CD4-positive, alpha-beta T cell (primary cell): ENCODE results near the gene FN1. TPM values are rescaled to one million over a fixed set of nuclear protein-coding genes. Genes with fewer than 3 reads are reported as not detected.

Source experiments
- ATAC-seq: fragments of 200-7000 bp; cut with Tn5 transposase; one replicate; pipeline ENCODE4 v1.10.0; 2022; ENCODE audit warnings: mild to moderate bottlenecking; ENCODE audit not compliant: poor library complexity
- CTCF ChIA-PET: fragments of 350-600 bp; sonication (Branson Sonifier 250); formaldehyde crosslinking; loops from one replicate; lab custom pipeline; 2021; ENCODE audit warnings: antibody characterized with exemption, inconsistent platforms; lab: Charles Lee
- POLR2A ChIA-PET: fragments of 350-600 bp; sonication (Branson Sonifier 250); formaldehyde crosslinking; loops from one replicate; lab custom pipeline; 2021; ENCODE audit warnings: antibody characterized with exemption, inconsistent platforms; lab: Charles Lee
- DNase-seq, 14 experiments: peaks; one replicate each; pipeline ENCODE4 v3.0.0-alpha.2; 2013 to 2020; ENCODE audit warnings: mixed read lengths in 2 of 14
- H3K27ac ChIP-seq, 2 donors: one replicate each; pipeline versions ENCODE4 v1.5.1 to v1.7.0; 2013; ENCODE audit warnings: low read length in 2 of 2, low read depth in 1 of 2, mild to moderate bottlenecking in 1 of 2
- H3K27me3 ChIP-seq, 2 experiments: 1 replicate in 1 of 2; 2 replicates in 1 of 2; pipeline versions ENCODE4 v1.6.1 to v1.7.0; 2013; ENCODE audit warnings: low read length in 2 of 2, control low read depth in 1 of 2, mild to moderate bottlenecking in 1 of 2, moderate library complexity in 1 of 2; ENCODE audit not compliant: insufficient read depth in 2 of 2, control insufficient read depth in 1 of 2
- H3K36me3 ChIP-seq: one replicate; pipeline ENCODE4 v1.6.1; 2013; ENCODE audit warnings: low read length, control low read depth; ENCODE audit not compliant: insufficient read depth
- H3K4me1 ChIP-seq: one replicate; pipeline ENCODE4 v1.6.1; 2013; ENCODE audit warnings: low read length, control low read depth; ENCODE audit not compliant: insufficient read depth
- H3K4me3 ChIP-seq: one replicate; pipeline ENCODE4 v1.5.1; 2013; ENCODE audit warnings: mild to moderate bottlenecking, low read length, moderate library complexity
- H3K9me3 ChIP-seq, 2 experiments: 1 replicate in 1 of 2; 2 replicates in 1 of 2; pipeline versions ENCODE4 v1.6.1 to v1.7.0; 2013; ENCODE audit warnings: low read length in 2 of 2, mild to moderate bottlenecking in 2 of 2, control low read depth in 1 of 2, moderate library complexity in 1 of 2; ENCODE audit not compliant: control insufficient read depth in 1 of 2, insufficient read depth in 1 of 2
- H3K27ac Mint-ChIP-seq: one replicate; pipeline ENCODE4 v1.8.0; 2020; ENCODE audit warnings: mixed read lengths
- H3K27me3 Mint-ChIP-seq: one replicate; pipeline ENCODE4 v1.8.0; 2021; ENCODE audit warnings: mixed read lengths
- H3K36me3 Mint-ChIP-seq: one replicate; pipeline ENCODE4 v1.8.0; 2021; ENCODE audit warnings: low read depth, mixed read lengths
- H3K4me1 Mint-ChIP-seq: one replicate; pipeline ENCODE4 v1.8.0; 2021; ENCODE audit warnings: low read depth, mixed read lengths
- H3K4me3 Mint-ChIP-seq: one replicate; pipeline ENCODE4 v1.8.0; 2020; ENCODE audit warnings: mild to moderate bottlenecking, mixed read lengths
- H3K9me3 Mint-ChIP-seq: one replicate; pipeline ENCODE4 v1.8.0; 2020; ENCODE audit warnings: mixed read lengths
- intact Hi-C, 2 experiments: fragments of 100-400 bp; cut with DNase I in 1 of 2; cut with micrococcal nuclease in 1 of 2; formaldehyde crosslinking; loops; one replicate each; pipeline versions ENCODE4 v1.15.1 to v1.9.0; 2023 to 2025; cut with DNase I, micrococcal nuclease
- total RNA-seq, 174 experiments: library from RNA in 2 of 174; stranded (reverse) in 2 of 174; gene quantifications; one replicate each; pipeline ENCODE4 v1.2.3 and lab custom pipeline; 2021 to 2026
- TF ChIP-seq, protein P1 (sequence below): fragments of 200-600 bp; IDR thresholded peaks from one replicate; pipeline ENCODE4 v1.8.0; 2022; ENCODE audit warnings: antibody characterized with exemption, mild to moderate bottlenecking

FN1 gene
- total RNA-seq, 2 experiments from 2014 or later: 0.41 to 0.61 TPM

DNA sequence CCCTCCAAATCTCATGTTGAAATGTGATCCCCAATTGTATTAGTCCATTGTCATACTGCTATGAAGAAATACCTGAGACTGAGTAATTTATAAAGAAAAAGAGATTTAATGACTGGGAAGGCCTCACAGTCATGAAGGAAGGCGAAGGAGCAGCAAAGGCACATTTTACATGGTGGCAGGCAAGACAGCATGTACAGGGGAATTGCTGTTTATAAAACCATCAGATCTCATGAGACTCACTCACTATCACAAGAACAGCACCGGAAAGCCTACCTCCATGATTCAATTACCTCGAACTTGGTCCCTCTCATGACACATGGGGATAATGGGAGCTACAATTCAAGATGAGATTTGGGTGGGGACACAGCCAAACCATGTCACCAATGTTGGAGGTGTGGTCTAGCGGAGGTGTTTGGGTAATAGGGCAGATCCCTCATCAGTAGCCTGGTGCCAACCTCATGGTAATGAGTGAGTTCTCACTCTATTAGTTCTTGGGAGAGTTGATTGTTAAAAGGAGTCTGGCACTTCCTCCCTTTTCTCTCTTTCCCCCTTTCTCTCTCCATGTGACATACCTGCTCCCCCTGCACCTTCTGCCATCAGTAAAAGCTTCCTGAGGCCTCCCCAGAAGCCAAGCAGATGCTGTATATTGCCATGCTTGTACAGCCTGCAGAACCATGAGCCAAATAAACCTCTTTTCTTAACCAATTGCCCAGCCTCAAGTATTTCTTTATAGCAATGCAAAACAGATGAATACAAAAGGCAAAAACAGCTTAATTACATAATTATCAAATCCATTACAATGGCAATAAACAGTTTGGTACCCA, 14.5 kb upstream of the FN1 start:
- Histone ChIP-seq H3K27ac (no peak overlapping the region), H3K4me3 (no peak overlapping the region), H3K27me3 (no peaks in the 10 kb centered on the region), H3K4me1 (no peaks in the 10 kb centered on the region), H3K36me3 (no peaks in the 10 kb centered on the region), H3K9me3 (no peaks in the 10 kb centered on the region)
- Mint-ChIP-seq H3K4me3 (no peak overlapping the region), H3K9me3 (no peaks in the 10 kb centered on the region), H3K27me3 (peaks cover 32% of the 10 kb centered on the region), H3K27ac (no peak overlapping the region), H3K36me3 (no peaks in the 10 kb centered on the region), H3K4me1 (no peaks in the 10 kb centered on the region)
- TF ChIP-seq, protein P1, sequence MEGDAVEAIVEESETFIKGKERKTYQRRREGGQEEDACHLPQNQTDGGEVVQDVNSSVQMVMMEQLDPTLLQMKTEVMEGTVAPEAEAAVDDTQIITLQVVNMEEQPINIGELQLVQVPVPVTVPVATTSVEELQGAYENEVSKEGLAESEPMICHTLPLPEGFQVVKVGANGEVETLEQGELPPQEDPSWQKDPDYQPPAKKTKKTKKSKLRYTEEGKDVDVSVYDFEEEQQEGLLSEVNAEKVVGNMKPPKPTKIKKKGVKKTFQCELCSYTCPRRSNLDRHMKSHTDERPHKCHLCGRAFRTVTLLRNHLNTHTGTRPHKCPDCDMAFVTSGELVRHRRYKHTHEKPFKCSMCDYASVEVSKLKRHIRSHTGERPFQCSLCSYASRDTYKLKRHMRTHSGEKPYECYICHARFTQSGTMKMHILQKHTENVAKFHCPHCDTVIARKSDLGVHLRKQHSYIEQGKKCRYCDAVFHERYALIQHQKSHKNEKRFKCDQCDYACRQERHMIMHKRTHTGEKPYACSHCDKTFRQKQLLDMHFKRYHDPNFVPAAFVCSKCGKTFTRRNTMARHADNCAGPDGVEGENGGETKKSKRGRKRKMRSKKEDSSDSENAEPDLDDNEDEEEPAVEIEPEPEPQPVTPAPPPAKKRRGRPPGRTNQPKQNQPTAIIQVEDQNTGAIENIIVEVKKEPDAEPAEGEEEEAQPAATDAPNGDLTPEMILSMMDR: no peak
- ChIA-PET POLR2A (interaction anchor here (0.6 kb wide), 1 partner anchor 504 kb away, joined by 3 read pairs; no protein-coding TSS in a partner anchor), CTCF (no interaction called here)
- intact Hi-C loops: loop anchor here in 1 of 2 experiments (5.0 kb wide), 1 partner anchor 482 kb away; no protein-coding TSS in a partner anchor
- DNase-seq (no peak), ATAC-seq (no peak)

DNA sequence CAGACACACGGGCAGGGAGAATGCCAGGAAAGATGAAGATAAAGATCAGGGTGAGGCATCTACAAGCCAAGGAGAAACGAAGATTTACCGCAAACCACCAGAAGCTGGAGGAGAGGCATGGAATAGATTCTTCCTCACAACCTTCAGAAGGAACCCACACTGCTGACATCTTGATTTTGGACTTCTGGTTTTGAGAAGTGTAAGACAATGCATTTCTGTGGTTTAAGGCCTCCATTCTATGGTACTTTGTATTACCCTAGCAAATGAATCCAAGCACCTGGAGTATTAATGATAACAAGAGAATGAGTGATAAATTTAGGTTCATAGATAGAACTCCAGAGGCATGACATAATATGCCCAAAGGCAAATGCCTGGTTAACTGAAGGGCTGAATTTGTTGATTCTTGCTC, 11.8 kb upstream of the FN1 start:
- H3K4me1 Mint-ChIP-seq: no peaks in the 10 kb centered on the region
- Histone ChIP-seq H3K27me3 (peaks cover under 1% of the 10 kb centered on the region in 2 experiments), H3K27ac (no peak overlapping the region), H3K36me3 (no peaks in the 10 kb centered on the region), H3K9me3 (no peaks in the 10 kb centered on the region), H3K4me3 (no peak overlapping the region), H3K4me1 (no peaks in the 10 kb centered on the region)
- no peaks in the 10 kb centered on the region for H3K36me3 Mint-ChIP-seq
- POLR2A ChIA-PET: no interaction called here
- H3K4me3 Mint-ChIP-seq: no peak overlapping the region
- CTCF ChIA-PET: no interaction called here
- intact Hi-C loops: no loop called here
- no peaks in the 10 kb centered on the region for H3K9me3 Mint-ChIP-seq
- ATAC-seq (no peak), DNase-seq (no peak)
- peaks cover 41% of the 10 kb centered on the region for H3K27me3 Mint-ChIP-seq
- no peak overlapping the region for H3K27ac Mint-ChIP-seq
- TF ChIP-seq, protein P1: no peak

DNA sequence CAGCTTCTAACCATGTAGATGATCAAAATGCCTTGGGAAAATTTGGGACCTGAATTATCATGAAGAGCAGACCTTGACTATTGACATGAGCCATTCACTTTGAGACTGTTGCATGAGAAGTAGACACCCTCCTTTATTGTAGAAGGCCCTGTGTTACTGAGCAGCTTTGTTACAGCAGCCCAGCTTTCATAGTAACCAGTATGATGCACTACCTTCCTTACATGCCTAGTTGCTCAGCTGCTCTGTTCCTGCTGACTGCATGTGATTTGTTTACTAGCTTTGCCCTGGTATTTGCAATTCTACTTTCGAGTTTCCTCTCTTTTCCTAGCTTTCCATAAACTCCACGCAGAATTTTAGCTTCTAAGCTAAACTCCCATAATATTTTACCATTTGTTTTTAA, 11.2 kb upstream of the FN1 start:
- H3K27me3 ChIP-seq: peaks cover 4 to 6% of the 10 kb centered on the region in 2 experiments
- no peak overlapping the region for H3K27ac ChIP-seq
- no peaks in the 10 kb centered on the region for H3K36me3 ChIP-seq
- Mint-ChIP-seq H3K27me3 (peaks cover 44% of the 10 kb centered on the region), H3K9me3 (no peaks in the 10 kb centered on the region), H3K36me3 (no peaks in the 10 kb centered on the region), H3K27ac (no peak overlapping the region), H3K4me1 (no peaks in the 10 kb centered on the region), H3K4me3 (no peak overlapping the region)
- TF ChIP-seq, protein P1: no peak
- ChIA-PET CTCF (interaction anchor here (1.2 kb wide), 1 partner anchor 11 kb away, joined by 3 read pairs; no protein-coding TSS in a partner anchor), POLR2A (no interaction called here)
- no peak overlapping the region for H3K4me3 ChIP-seq
- no peaks in the 10 kb centered on the region for H3K4me1 ChIP-seq
- ATAC-seq (no peak), DNase-seq (no peak)
- intact Hi-C loops: no loop called here
- no peaks in the 10 kb centered on the region for H3K9me3 ChIP-seq
